ENCODE results near the gene TMEM184B. TPM values are rescaled to one million over a fixed set of nuclear protein-coding genes. Genes with fewer than 3 reads are reported as not detected.

The TMEM184B gene
- total and polyA plus RNA-seq, 2 experiments from 2014 or later, result 42.2 to 95.1 TPM

GRCh38 chr22:38230916-38231315 lies 41.9 kb downstream of the TMEM184B start:
- Mint-ChIP-seq H3K27me3 (ENCODE audit: insufficient read depth, low read depth, poor library complexity) (peaks cover 5% of the 10 kb centered on the region), H3K4me3 (no peak overlapping the region; the same call in 2 of the 3 replicates), H3K36me3 (ENCODE audit: low read depth) (peaks cover 38% of the 10 kb centered on the region), H3K9me3 (no peaks in the 10 kb centered on the region; the same call in 2 of the 3 replicates), H3K4me1 (no peaks in the 10 kb centered on the region), H3K27ac (no peak overlapping the region)
- peaks cover 5% of the 10 kb centered on the region; the same call in 1 of the 2 replicates for H3K36me3 ChIP-seq (ENCODE audit: insufficient read depth)
- H3F3A ChIP-seq (replicated peaks; ENCODE audit: low read depth), result no peaks in the 10 kb centered on the region
- ATAC-seq (no peak), DNase-seq (ENCODE audit: low spot score) (no peak)
- H3K27me3 ChIP-seq (ENCODE audit: insufficient read depth), result no peaks in the 10 kb centered on the region
- H3K4me3 ChIP-seq, result no peak overlapping the region
- H3K4me1 ChIP-seq (ENCODE audit: insufficient read depth), result no peaks in the 10 kb centered on the region
- no peak overlapping the region for H2AFZ ChIP-seq
- H3K79me2 ChIP-seq (replicated peaks; ENCODE audit: insufficient read depth), result no peaks in the 10 kb centered on the region
- no peaks in the 10 kb centered on the region for H3K9me2 ChIP-seq (ENCODE audit: insufficient read depth)
- H3K27ac ChIP-seq (ENCODE audit: low read depth), result no peak overlapping the region
- H3K4me2 ChIP-seq, result no peak overlapping the region
- TF ChIP-seq EZH2 (IDR thresholded peaks at IDR 0.05; ENCODE audit: low read depth, unreplicated experiment) (no peak), REST (IDR thresholded peaks at IDR 0.05; ENCODE audit: unreplicated experiment) (no peak), NANOG (IDR thresholded peaks at IDR 0.05; ENCODE audit: borderline replicate concordance) (no peak), JUNB (IDR thresholded peaks at IDR 0.05; ENCODE audit: unreplicated experiment) (no peak), EZH2phosphoT487 (IDR thresholded peaks at IDR 0.05; ENCODE audit: unreplicated experiment) (no peak), STAT1 (IDR thresholded peaks at IDR 0.05; ENCODE audit: unreplicated experiment) (no peak), ETS1 (IDR thresholded peaks at IDR 0.05) (no peak), ZNF331 (CRISPR knock-in tag; IDR thresholded peaks at IDR 0.05; ENCODE audit: low read depth) (no peak), CTCF (conservative IDR thresholded peaks at IDR 0.05; ENCODE audit: low read depth in 2 of 2) (no peak), CREB1 (CRISPR knock-in tag; IDR thresholded peaks at IDR 0.05; ENCODE audit: low read depth) (no peak), ZNF462 (CRISPR knock-in tag; IDR thresholded peaks at IDR 0.05) (no peak), ZNF114 (CRISPR knock-in tag; IDR thresholded peaks at IDR 0.05) (no peak), POLR2AphosphoS5 (IDR thresholded peaks at IDR 0.05; ENCODE audit: low read depth) (no peak)
- peaks cover 13% of the 10 kb centered on the region for H4K20me1 ChIP-seq (replicated peaks; ENCODE audit: insufficient read depth)

Measured in GM23338 (cell line).